ENCODE measurements around the gene MADD.

GRCh38 chr11:47379317-47379716 is 109.4 kb downstream of the MADD start:
- TF ChIP-seq CTCF (IDR thresholded peaks at IDR 0.05) (no peak), EZH2 (IDR thresholded peaks at IDR 0.05; ENCODE audit: borderline replicate concordance, insufficient read depth, low read depth, low read length, poor library complexity, severe bottlenecking) (no peak)

All from B cell (primary cell).